Thyroid gland (tissue), 4 donors: ENCODE results near the gene AGBL1. TPM values are rescaled to one million over a fixed set of nuclear protein-coding genes. Genes with fewer than 3 reads are reported as not detected.

Source experiments
- DNase-seq, 2 donors: peaks; one replicate each; pipeline ENCODE4 v3.0.0-alpha.2; 2019
- H3K27ac ChIP-seq, 3 donors: fragments of 200-600 bp; sonication (generic); 1 replicate in 2 of 3; 2 replicates in 1 of 3; pipeline ENCODE4 v1.5.1; 2016 to 2019; ENCODE audit warnings: mild to moderate bottlenecking in 1 of 3, moderate library complexity in 1 of 3
- H3K27me3 ChIP-seq: fragments of 200-600 bp; sonication (generic); one replicate; pipeline ENCODE4 v1.5.1; 2019
- H3K36me3 ChIP-seq, 2 donors: fragments of 200-600 bp; sonication (generic); one replicate each; pipeline ENCODE4 v1.5.1; 2016 to 2019
- H3K4me1 ChIP-seq, 2 donors: fragments of 200-600 bp; sonication (generic); one replicate each; pipeline ENCODE4 v1.5.1; 2017 to 2019
- H3K4me3 ChIP-seq, 3 donors: fragments of 200-600 bp; sonication (generic); replicated peaks in 1 of 3; 1 replicate in 2 of 3; 2 replicates in 1 of 3; pipeline ENCODE4 v1.5.1; 2016; ENCODE audit warnings: mild to moderate bottlenecking in 1 of 3
- H3K9me3 ChIP-seq: fragments of 200-600 bp; sonication (generic); one replicate; pipeline ENCODE4 v1.5.1; 2017
- CTCF ChIP-seq, 6 experiments: fragments of 200-600 bp in 3 of 6; fragments of 450-650 bp in 3 of 6; sonication (generic) in 3 of 6; IDR thresholded peaks; one replicate each; pipeline ENCODE4 v1.5.1; 2016 to 2019; ENCODE audit warnings: antibody characterized with exemption in 6 of 6, mild to moderate bottlenecking in 2 of 6, inconsistent platforms in 1 of 6, moderate library complexity in 1 of 6
- POLR2A ChIP-seq, 2 donors: fragments of 450-650 bp; IDR thresholded peaks; one replicate each; pipeline ENCODE4 v1.6.1; 2017; ENCODE audit warnings: antibody characterized with exemption in 2 of 2, mild to moderate bottlenecking in 2 of 2, moderate library complexity in 1 of 2
- WGBS, 2 donors: methylation state at CpG; one replicate each; pipeline ENCODE4 v1.1.5; 2017; 5-methylcytosine and 5-hydroxymethylcytosine counted together
- intact Hi-C: fragments of 100-400 bp; cut with DNase I; formaldehyde crosslinking; loops from one replicate; pipeline ENCODE4 v1.15.1; 2023
- total RNA-seq, 4 donors: library from RNA; depleted of rRNA; stranded (reverse); fragments of >200 nt; gene quantifications; one replicate each; pipeline ENCODE4 v1.2.3, GENCODE V29; 2016

AGBL1 gene
- total RNA-seq, 4 donors from 2014 or later, result not detected

DNA sequence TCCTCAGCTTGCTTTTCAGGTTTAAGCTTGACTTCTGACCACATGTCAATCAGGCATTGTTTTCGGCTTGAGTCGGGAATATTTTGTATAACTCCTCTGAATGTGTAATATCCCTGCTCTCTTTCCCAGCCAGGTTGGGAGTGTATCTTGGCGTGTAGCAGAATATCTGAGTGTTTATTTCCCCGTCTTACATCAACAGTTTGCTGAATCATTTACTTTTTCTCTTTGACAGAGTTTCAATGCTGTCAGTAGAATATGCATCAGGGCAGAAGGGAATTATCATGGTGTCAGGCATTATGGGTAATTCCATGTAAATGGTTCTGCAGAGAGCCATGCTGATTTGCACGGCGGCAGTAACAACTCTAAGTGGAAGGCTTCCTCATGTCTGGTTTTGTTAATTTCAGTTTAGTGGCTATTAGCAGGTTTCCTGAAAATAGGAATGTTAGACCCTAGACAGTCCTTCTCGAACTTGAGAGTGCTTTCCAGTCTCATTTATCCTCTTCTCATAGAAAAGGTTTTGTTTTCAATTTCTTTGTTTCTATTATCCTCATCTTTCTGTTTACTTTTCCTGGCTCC is 566.3 kb downstream of the AGBL1 start:
- TF ChIP-seq POLR2A (IDR thresholded peaks at IDR 0.05) (no peak), CTCF (IDR thresholded peaks at IDR 0.05) (no peak)
- H3K4me3 ChIP-seq, result no peak overlapping the region
- H3K9me3 ChIP-seq, result no peaks in the 10 kb centered on the region
- 44 to 57% methylated on average over 7 of the region's 7 CpGs for WGBS, 2 donors
- peaks cover 0 to 4% of the 10 kb centered on the region in 2 donors for H3K4me1 ChIP-seq
- H3K36me3 ChIP-seq, result no peaks in the 10 kb centered on the region
- DNase-seq, result no peak
- intact Hi-C loops, result no loop called here
- H3K27ac ChIP-seq, result no peak overlapping the region
- no peaks in the 10 kb centered on the region for H3K27me3 ChIP-seq

DNA sequence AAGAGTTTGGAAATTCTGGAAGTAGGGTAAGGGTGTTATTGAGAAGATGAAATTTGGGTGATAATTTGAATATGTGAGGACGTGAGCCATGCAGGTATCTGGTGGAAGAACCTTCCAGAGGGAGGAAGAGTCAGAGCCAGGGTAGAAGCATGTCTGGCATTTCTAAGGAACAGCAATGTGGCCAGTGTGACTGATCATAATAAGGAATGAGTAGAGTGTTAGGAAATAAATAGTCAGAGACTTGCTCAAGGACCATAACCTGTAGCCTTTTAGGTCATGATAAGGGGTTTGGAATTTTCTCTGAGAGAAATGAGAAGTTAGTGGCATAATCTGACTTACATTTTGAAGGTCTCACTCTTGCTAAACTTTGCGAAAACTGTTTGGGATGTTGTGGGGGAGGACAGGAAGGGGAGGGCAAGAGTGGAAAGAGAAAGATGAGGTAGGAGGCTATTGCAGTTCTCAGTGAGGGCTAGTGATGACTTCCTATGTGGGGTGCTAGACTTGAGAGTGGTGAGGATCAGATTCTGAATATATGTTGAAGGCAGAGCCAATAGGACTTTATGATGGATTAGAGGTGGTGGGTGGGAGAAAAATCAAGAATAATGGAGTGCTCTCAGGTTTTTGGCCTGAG is 568.3 kb downstream of the AGBL1 start:
- no peak for TF ChIP-seq POLR2A (IDR thresholded peaks at IDR 0.05)
- TF ChIP-seq CTCF (IDR thresholded peaks at IDR 0.05), result no peak
- no peak overlapping the region for H3K4me3 ChIP-seq
- H3K4me1 ChIP-seq, result peaks cover 0 to 4% of the 10 kb centered on the region in 2 donors
- H3K27me3 ChIP-seq, result no peaks in the 10 kb centered on the region
- no peak for DNase-seq
- WGBS, 2 donors, result 94 to 96% methylated on average over 2 of the region's 2 CpGs
- no peaks in the 10 kb centered on the region for H3K36me3 ChIP-seq
- H3K27ac ChIP-seq, result no peak overlapping the region
- H3K9me3 ChIP-seq, result no peaks in the 10 kb centered on the region
- intact Hi-C loops, result no loop called here

- Histone ChIP-seq H3K27me3 (no peaks in the 10 kb centered on the region), H3K36me3 (no peaks in the 10 kb centered on the region), H3K9me3 (no peaks in the 10 kb centered on the region), H3K27ac (no peak overlapping the region), H3K4me1 (peaks cover 0 to 4% of the 10 kb centered on the region in 2 donors), H3K4me3 (no peak overlapping the region)
- TF ChIP-seq CTCF (IDR thresholded peaks at IDR 0.05) (no peak), POLR2A (IDR thresholded peaks at IDR 0.05) (no peak)
- intact Hi-C loops, result no loop called here
- DNase-seq, result no peak
Measured at GRCh38 chr15:86649277-86649676, 569.6 kb downstream of the AGBL1 start.

- no peaks in the 10 kb centered on the region for H3K27me3 ChIP-seq
- H3K36me3 ChIP-seq, result no peaks in the 10 kb centered on the region
- 76 to 77% methylated on average over 1 of the region's 1 CpG for WGBS, 2 donors
- peaks cover 0 to 4% of the 10 kb centered on the region in 2 donors for H3K4me1 ChIP-seq
- no peak for TF ChIP-seq POLR2A (IDR thresholded peaks at IDR 0.05)
- TF ChIP-seq CTCF (IDR thresholded peaks at IDR 0.05), result no peak
- H3K9me3 ChIP-seq, result no peaks in the 10 kb centered on the region
- intact Hi-C loops, result no loop called here
- H3K27ac ChIP-seq, result no peak overlapping the region
- H3K4me3 ChIP-seq, result no peak overlapping the region
- DNase-seq, result no peak
Measured at GRCh38 chr15:86650094-86650493, 570.4 kb downstream of the AGBL1 start.

DNA sequence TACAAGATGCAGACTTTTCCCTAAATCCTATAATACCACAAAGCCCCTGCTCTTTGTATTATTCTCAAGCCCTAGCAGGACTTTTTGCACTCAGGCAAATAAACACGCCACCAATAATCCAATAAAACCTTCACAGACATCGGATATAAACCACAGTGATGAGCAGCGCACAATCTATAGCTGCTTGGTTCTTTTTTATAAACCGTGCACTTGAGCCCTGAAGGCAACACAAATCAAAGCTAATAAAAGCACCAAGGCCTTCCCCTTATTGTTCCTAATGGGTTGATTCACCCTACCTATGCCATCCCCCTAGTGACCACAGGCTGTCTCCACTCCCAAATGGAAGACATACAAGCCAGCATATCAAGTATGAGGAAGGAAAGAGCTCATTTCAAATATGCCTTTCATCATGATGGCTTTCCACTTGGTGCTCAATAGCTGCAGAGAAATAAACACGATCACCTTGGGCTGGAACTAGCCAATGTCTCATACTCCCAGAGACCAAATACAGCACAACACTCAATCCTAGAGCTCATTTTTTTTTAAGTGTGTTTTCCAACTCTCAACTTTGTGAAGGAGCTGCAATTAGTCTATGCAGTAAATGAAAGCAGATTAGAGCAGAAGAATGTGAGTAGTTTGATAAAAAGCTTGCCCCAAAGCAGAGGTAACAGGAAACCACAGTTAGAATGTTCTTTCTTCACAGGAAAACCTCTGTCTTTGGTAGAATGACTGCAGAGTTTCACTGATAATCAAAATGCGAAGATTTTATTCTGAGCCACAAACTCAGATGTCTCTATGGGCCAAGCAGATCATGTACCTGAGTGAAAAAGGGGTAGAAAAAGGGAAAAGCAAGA is 573.9 kb downstream of the AGBL1 start:
- Histone ChIP-seq H3K4me3 (no peak overlapping the region), H3K4me1 (no peaks in the 10 kb centered on the region), H3K27ac (no peak overlapping the region), H3K9me3 (no peaks in the 10 kb centered on the region), H3K27me3 (no peaks in the 10 kb centered on the region), H3K36me3 (no peaks in the 10 kb centered on the region)
- intact Hi-C loops, result no loop called here
- no peak for DNase-seq
- TF ChIP-seq POLR2A (IDR thresholded peaks at IDR 0.05) (no peak), CTCF (IDR thresholded peaks at IDR 0.05) (no peak)
- WGBS, 2 donors, result 86 to 87% methylated on average over 6 of the region's 6 CpGs
